GM19025 (cell line): Measurements from ENCODE around the gene GPC6.

Source experiments
- ATAC-seq: cut with Tn5 transposase; IDR thresholded peaks from one replicate; pipeline ENCODE4 v1.9.1; 2021; ENCODE audit warnings: mild to moderate bottlenecking, low read depth, moderate library complexity; ENCODE audit not compliant: unreplicated experiment

Gene GPC6

GRCh38 chr13:93765062-93765461 is 538.5 kb downstream of the GPC6 start:
- ATAC-seq = no peak

GRCh38 chr13:93765811-93766210 is 539.2 kb downstream of the GPC6 start:
- ATAC-seq = no peak

- no peak for ATAC-seq
These were observed 540.1 kb downstream of the GPC6 start for GRCh38 chr13:93766719-93767118.

- no peak for ATAC-seq
These were observed 540.7 kb downstream of the GPC6 start for GRCh38 chr13:93767180-93767916.

GRCh38 chr13:93767917-93768409 is 541.4 kb downstream of the GPC6 start:
- ATAC-seq = no peak

- no peak for ATAC-seq
These were observed 542.5 kb downstream of the GPC6 start for GRCh38 chr13:93769101-93769500.

- ATAC-seq = no peak
These were observed 543.0 kb downstream of the GPC6 start for GRCh38 chr13:93769607-93770006.

- ATAC-seq = no peak
These were observed 544.6 kb downstream of the GPC6 start for GRCh38 chr13:93771227-93771626.

- ATAC-seq = no peak
These were observed 545.2 kb downstream of the GPC6 start for GRCh38 chr13:93771782-93772181.

GRCh38 chr13:93774506-93774905 is 547.9 kb downstream of the GPC6 start:
- no peak for ATAC-seq

GRCh38 chr13:93775027-93775426 is 548.4 kb downstream of the GPC6 start:
- ATAC-seq = no peak

- no peak for ATAC-seq
These were observed 549.0 kb downstream of the GPC6 start for GRCh38 chr13:93775507-93776108.

GRCh38 chr13:93776936-93777335 is 550.3 kb downstream of the GPC6 start:
- ATAC-seq = no peak

- no peak for ATAC-seq
These were observed 550.9 kb downstream of the GPC6 start for GRCh38 chr13:93777504-93777903.

- no peak for ATAC-seq
These were observed 551.9 kb downstream of the GPC6 start for GRCh38 chr13:93778548-93778947.

GRCh38 chr13:93784191-93784590 is 557.6 kb downstream of the GPC6 start:
- no peak for ATAC-seq

GRCh38 chr13:93786846-93787489 is 560.4 kb downstream of the GPC6 start:
- no peak for ATAC-seq

- ATAC-seq = no peak
These were observed 561.8 kb downstream of the GPC6 start for GRCh38 chr13:93788456-93788855.

- no peak for ATAC-seq
These were observed 562.5 kb downstream of the GPC6 start for GRCh38 chr13:93789058-93789457.

GRCh38 chr13:93794197-93794885 is 567.7 kb downstream of the GPC6 start:
- ATAC-seq = peak; percentile 82

- ATAC-seq = no peak
These were observed 570.9 kb downstream of the GPC6 start for GRCh38 chr13:93797463-93797862.
